ENCODE data around the gene PPARG. TPM values are rescaled to one million over a fixed set of nuclear protein-coding genes. Genes with fewer than 3 reads are reported as not detected.
A peak's percentile ranks its signal among the peaks of the same experiment; 100 is the strongest.

The PPARG gene
- total RNA-seq, 1 experiment from 2014 or later: 71.6 TPM

GRCh38 chr3:12308517-12308916 lies 19.6 kb downstream of the PPARG start:
- no peaks in the 10 kb centered on the region for H3K27me3 ChIP-seq (ENCODE audit: insufficient read depth, low read length)
- H2AFZ ChIP-seq (ENCODE audit: low read depth, low read length, poor library complexity, severe bottlenecking): no peak overlapping the region
- peak; percentile 76 for DNase-seq (ENCODE audit: low read depth, low spot score)
- peak; percentile 47 for ATAC-seq
- no peaks in the 10 kb centered on the region for H3K36me3 ChIP-seq (ENCODE audit: control insufficient read depth in 1 of 2, insufficient read depth in 2 of 2, low read length in 2 of 2)
- H3K9ac ChIP-seq (ENCODE audit: low read length): peak overlapping the region; percentile 45
- H3K4me2 ChIP-seq (ENCODE audit: low read length): peak overlapping the region; percentile 55
- H4K20me1 ChIP-seq (ENCODE audit: insufficient read depth): no peaks in the 10 kb centered on the region
- H3K9me3 ChIP-seq (ENCODE audit: control insufficient read depth in 1 of 2, insufficient read depth in 1 of 2, low read depth in 1 of 2, low read length in 2 of 2): no peaks in the 10 kb centered on the region
- H3K9me2 ChIP-seq (ENCODE audit: insufficient read depth): no peaks in the 10 kb centered on the region
- peak overlapping the region in 1 of 2 experiments; percentile 30; a peak in 2 of 4 replicates for H3K4me3 ChIP-seq (replicated peaks in 1 of 2; ENCODE audit: low read depth in 1 of 2, low read length in 2 of 2)
- no TSS peak for BruUV-seq (replicated peaks)
- H3K4me1 ChIP-seq (ENCODE audit: control insufficient read depth in 1 of 2, insufficient read depth in 2 of 2, low read length in 2 of 2): peaks cover 25 to 75% of the 10 kb centered on the region in 2 experiments
- intact Hi-C loops (cut with micrococcal nuclease): no loop called here
- ChIA-PET POLR2A (no interaction called here), RAD21 (ENCODE audit: low non-redundant PET in 1 of 2, low total read pairs in 2 of 2, uncharacterized antibody in 2 of 2, unreplicated experiment in 2 of 2) (no interaction called here), CTCF (no interaction called here)
- H3K79me2 ChIP-seq (ENCODE audit: insufficient read depth, low read length): peaks cover 31% of the 10 kb centered on the region
- H3K27ac ChIP-seq (ENCODE audit: low read depth, low read length): peak overlapping the region; percentile 82; the same call in 1 of the 2 replicates
- TF ChIP-seq, protein P1, sequence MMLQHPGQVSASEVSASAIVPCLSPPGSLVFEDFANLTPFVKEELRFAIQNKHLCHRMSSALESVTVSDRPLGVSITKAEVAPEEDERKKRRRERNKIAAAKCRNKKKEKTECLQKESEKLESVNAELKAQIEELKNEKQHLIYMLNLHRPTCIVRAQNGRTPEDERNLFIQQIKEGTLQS (IDR thresholded peaks at IDR 0.05): peak; percentile 34
- TF ChIP-seq CTCF (IDR thresholded peaks at IDR 0.05 in 2 of 3, conservative IDR thresholded peaks at IDR 0.05 in 1 of 3; ENCODE audit: borderline replicate concordance in 1 of 3, insufficient read depth in 1 of 3, low read depth in 2 of 3, low read length in 2 of 3) (no peak), TCF7L2 (IDR thresholded peaks at IDR 0.05; ENCODE audit: borderline replicate concordance, extremely low read depth, insufficient read depth, insufficient read length) (no peak), ZNF274 (IDR thresholded peaks at IDR 0.05; ENCODE audit: low read depth, low read length) (no peak), ELF1 (IDR thresholded peaks at IDR 0.05; ENCODE audit: borderline replicate concordance, low read depth) (0 out of 2 replicates have a peak, but pooled peaks have one; percentile 26), CEBPB (IDR thresholded peaks at IDR 0.05; ENCODE audit: low read depth) (peak; percentile 72; the same call in 1 of the 2 replicates), ZFX (IDR thresholded peaks at IDR 0.05) (no peak), YY1 (IDR thresholded peaks at IDR 0.05; ENCODE audit: extremely low read depth, insufficient replicate concordance, low read depth, low read length) (no peak), SIN3A (IDR thresholded peaks at IDR 0.05; ENCODE audit: low read depth) (no peak), CBX3 (IDR thresholded peaks at IDR 0.05; ENCODE audit: low read depth) (peak; percentile 66; the same call in 1 of the 2 replicates), EGR1 (IDR thresholded peaks at IDR 0.05; ENCODE audit: low read depth) (0 out of 2 replicates have a peak, but pooled peaks have one; percentile 29), EZH2phosphoT487 (IDR thresholded peaks at IDR 0.05; ENCODE audit: borderline replicate concordance) (no peak), RAD21 (IDR thresholded peaks at IDR 0.05; ENCODE audit: low read depth) (no peak), JUND (IDR thresholded peaks at IDR 0.05) (peak; percentile 91), ZBTB33 (IDR thresholded peaks at IDR 0.05; ENCODE audit: extremely low read depth, insufficient replicate concordance, low read length) (no peak), EZH2 (IDR thresholded peaks at IDR 0.05) (no peak), POLR2A (IDR thresholded peaks at IDR 0.05; ENCODE audit: borderline replicate concordance, extremely low read depth, insufficient read depth, insufficient read length) (no peak), SP1 (IDR thresholded peaks at IDR 0.05; ENCODE audit: low read depth) (peak; percentile 81), POLR2AphosphoS5 (IDR thresholded peaks at IDR 0.05; ENCODE audit: low read depth, low read length) (peak; percentile 33; the same call in 1 of the 2 replicates)
- TF ChIP-seq, protein P2, sequence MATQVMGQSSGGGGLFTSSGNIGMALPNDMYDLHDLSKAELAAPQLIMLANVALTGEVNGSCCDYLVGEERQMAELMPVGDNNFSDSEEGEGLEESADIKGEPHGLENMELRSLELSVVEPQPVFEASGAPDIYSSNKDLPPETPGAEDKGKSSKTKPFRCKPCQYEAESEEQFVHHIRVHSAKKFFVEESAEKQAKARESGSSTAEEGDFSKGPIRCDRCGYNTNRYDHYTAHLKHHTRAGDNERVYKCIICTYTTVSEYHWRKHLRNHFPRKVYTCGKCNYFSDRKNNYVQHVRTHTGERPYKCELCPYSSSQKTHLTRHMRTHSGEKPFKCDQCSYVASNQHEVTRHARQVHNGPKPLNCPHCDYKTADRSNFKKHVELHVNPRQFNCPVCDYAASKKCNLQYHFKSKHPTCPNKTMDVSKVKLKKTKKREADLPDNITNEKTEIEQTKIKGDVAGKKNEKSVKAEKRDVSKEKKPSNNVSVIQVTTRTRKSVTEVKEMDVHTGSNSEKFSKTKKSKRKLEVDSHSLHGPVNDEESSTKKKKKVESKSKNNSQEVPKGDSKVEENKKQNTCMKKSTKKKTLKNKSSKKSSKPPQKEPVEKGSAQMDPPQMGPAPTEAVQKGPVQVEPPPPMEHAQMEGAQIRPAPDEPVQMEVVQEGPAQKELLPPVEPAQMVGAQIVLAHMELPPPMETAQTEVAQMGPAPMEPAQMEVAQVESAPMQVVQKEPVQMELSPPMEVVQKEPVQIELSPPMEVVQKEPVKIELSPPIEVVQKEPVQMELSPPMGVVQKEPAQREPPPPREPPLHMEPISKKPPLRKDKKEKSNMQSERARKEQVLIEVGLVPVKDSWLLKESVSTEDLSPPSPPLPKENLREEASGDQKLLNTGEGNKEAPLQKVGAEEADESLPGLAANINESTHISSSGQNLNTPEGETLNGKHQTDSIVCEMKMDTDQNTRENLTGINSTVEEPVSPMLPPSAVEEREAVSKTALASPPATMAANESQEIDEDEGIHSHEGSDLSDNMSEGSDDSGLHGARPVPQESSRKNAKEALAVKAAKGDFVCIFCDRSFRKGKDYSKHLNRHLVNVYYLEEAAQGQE (IDR thresholded peaks at IDR 0.05; ENCODE audit: low read depth): no peak
- TF ChIP-seq, protein P3, sequence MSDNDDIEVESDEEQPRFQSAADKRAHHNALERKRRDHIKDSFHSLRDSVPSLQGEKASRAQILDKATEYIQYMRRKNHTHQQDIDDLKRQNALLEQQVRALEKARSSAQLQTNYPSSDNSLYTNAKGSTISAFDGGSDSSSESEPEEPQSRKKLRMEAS (IDR thresholded peaks at IDR 0.05): 0 out of 2 replicates have a peak, but pooled peaks have one; percentile 25
